GM23248 (cell line): ENCODE results near the gene MMP1. TPM values are rescaled to one million over a fixed set of nuclear protein-coding genes. Genes with fewer than 3 reads are reported as not detected.

Source experiments
- DNase-seq: peaks from one replicate; pipeline ENCODE4 v3.0.0-alpha.2; 2015
- H2AFZ ChIP-seq: fragments of 200-600 bp; sonication (generic); 2 replicates; pipeline ENCODE4 v1.6.1; 2016; ENCODE audit warnings: antibody characterized with exemption
- H3F3A ChIP-seq: fragments of 200-600 bp; sonication (generic); 2 replicates; pipeline ENCODE4 v1.6.1; 2016; ENCODE audit warnings: mild to moderate bottlenecking, antibody characterized with exemption, mixed run types; ENCODE audit not compliant: insufficient read depth
- H3K27ac ChIP-seq: fragments of 200-600 bp; sonication (generic); 2 replicates; pipeline ENCODE4 v1.5.1; 2016; ENCODE audit warnings: mild to moderate bottlenecking
- H3K27me3 ChIP-seq: fragments of 200-600 bp; sonication (generic); replicated peaks from 2 replicates; pipeline ENCODE4 v1.6.1; 2016; ENCODE audit warnings: mild to moderate bottlenecking; ENCODE audit not compliant: insufficient read depth
- H3K36me3 ChIP-seq: fragments of 200-600 bp; sonication (generic); 2 replicates; pipeline ENCODE4 v1.6.1; 2016; ENCODE audit warnings: low read depth, mild to moderate bottlenecking
- H3K4me1 ChIP-seq: fragments of 200-600 bp; sonication (generic); 2 replicates; pipeline ENCODE4 v1.6.1; 2016; ENCODE audit warnings: mild to moderate bottlenecking; ENCODE audit not compliant: insufficient read depth
- H3K4me2 ChIP-seq: fragments of 200-600 bp; sonication (generic); one replicate; pipeline ENCODE4 v1.6.1; 2016; ENCODE audit warnings: mild to moderate bottlenecking; ENCODE audit not compliant: unreplicated experiment
- H3K4me3 ChIP-seq: fragments of 200-600 bp; sonication (generic); 2 replicates; pipeline ENCODE4 v1.5.1; 2016; ENCODE audit warnings: mild to moderate bottlenecking
- H3K79me2 ChIP-seq: fragments of 200-600 bp; sonication (generic); 2 replicates; pipeline ENCODE4 v1.6.1; 2016; ENCODE audit warnings: mild to moderate bottlenecking; ENCODE audit not compliant: insufficient read depth
- H3K9ac ChIP-seq: fragments of 200-600 bp; sonication (generic); 2 replicates; pipeline ENCODE4 v1.6.1; 2016; ENCODE audit warnings: mild to moderate bottlenecking
- H3K9me2 ChIP-seq: fragments of 200-600 bp; sonication (generic); 2 replicates; pipeline ENCODE4 v1.6.1; 2016; ENCODE audit warnings: mixed run types, mild to moderate bottlenecking, moderate library complexity; ENCODE audit not compliant: insufficient read depth
- H3K9me3 ChIP-seq: fragments of 200-600 bp; sonication (generic); one replicate; pipeline ENCODE4 v1.6.1; 2017; ENCODE audit warnings: low read depth
- H4K20me1 ChIP-seq: fragments of 200-600 bp; sonication (generic); 2 replicates; pipeline ENCODE4 v1.6.0; 2016; ENCODE audit not compliant: insufficient read depth
- EZH2 ChIP-seq: fragments of 200-600 bp; sonication (generic); IDR thresholded peaks from 2 replicates; pipeline ENCODE4 v1.6.1; 2018; ENCODE audit warnings: antibody characterized with exemption, mild to moderate bottlenecking; ENCODE audit not compliant: insufficient read depth, poor library complexity, severe bottlenecking
- EZH2phosphoT487 ChIP-seq: fragments of 200-600 bp; sonication (generic); IDR thresholded peaks from 2 replicates; pipeline ENCODE4 v1.6.1; 2018; ENCODE audit warnings: antibody characterized with exemption, moderate library complexity, mild to moderate bottlenecking, low read depth; ENCODE audit not compliant: insufficient read depth
- WGBS, 2 experiments: methylation state at CpG; one replicate each; pipeline ENCODE4 v1.1.6; 2015 to 2017; ENCODE audit warnings: low lambda C conversion rate in 2 of 2, low coverage in 1 of 2; ENCODE audit errors: missing lambda C conversion rate in 2 of 2; 5-methylcytosine and 5-hydroxymethylcytosine counted together
- in situ Hi-C: fragments of 300-500 bp; cut with MboI; formaldehyde crosslinking; loops from 2 replicates; pipeline ENCODE4 v1.15.0; 2020
- polyA plus RNA-seq: library from polyadenylated mRNA; unstranded; fragments of >200 nt; fragmentation: Nextera tagmentation; extraction: Ambion mirVana; gene quantifications from 2 replicates; pipeline ENCODE4 v1.2.1, GENCODE V29; 2016
- total RNA-seq: library from RNA; depleted of rRNA; stranded (reverse); fragments of >200 nt; shearing (Covaris generic); gene quantifications from 2 replicates; pipeline ENCODE4 v1.2.3, GENCODE V29; 2014; rRNA removed

Gene MMP1
- 53.2 and 68.3 TPM in 2 replicates for total RNA-seq
- 34.5 and 37.9 TPM in 2 replicates for polyA plus RNA-seq

DNA sequence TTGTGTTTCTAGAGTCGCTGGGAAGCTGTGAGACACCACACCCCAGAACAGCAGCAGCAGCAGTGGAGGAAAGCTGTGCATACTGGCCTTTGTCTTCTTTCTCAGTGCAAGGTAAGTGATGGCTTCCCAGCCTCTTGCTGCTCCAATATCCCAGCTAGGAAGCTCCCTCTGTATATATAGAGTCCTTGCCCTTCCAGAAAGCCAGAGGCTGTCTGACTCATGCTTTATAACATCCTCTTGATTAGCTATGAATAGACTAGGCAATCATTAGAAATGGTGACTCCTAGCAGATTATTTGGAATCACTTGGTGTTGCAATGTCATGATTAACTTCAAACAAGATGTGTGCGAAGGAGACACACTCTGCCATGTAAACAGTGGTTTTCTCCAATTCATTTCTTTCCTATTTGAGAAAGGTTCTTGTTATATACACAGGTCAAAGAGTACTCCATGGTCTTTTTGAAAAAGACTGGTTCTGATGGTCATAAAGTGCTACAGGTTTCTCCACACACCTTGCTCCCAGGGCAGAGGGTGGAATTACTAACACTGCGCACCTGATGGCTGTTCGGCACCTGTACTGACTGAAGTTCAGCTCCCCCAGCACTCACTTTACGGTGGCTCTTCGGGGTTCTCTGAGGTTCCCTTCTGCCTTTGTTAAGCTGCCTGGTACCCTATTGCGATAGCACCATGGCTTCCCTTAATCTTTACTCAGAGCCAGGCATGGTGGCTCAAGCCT, at the start of gene MMP1:
Gene MMP1 (minus strand): TSS at position 149 of the 735 bp plus-strand sequence. CDS start 68 bp downstream, at position 81.
- TF ChIP-seq EZH2phosphoT487, result no peak
- TF ChIP-seq EZH2, result no peak
- Histone ChIP-seq H3K27ac (peak within 1 kb of the TSS; percentile 24; the same call in 1 of the 2 replicates), H3K27me3 (no peaks in the 10 kb centered on the region), H3K9me3 (no peaks in the 10 kb centered on the region), H3K9me2 (no peaks in the 10 kb centered on the region), H4K20me1 (no peaks in the 10 kb centered on the region), H3K4me2 (peak within 1 kb of the TSS; percentile 26), H2AFZ (no peak within 1 kb of the TSS), H3K9ac (no peak within 1 kb of the TSS), H3K4me1 (peaks cover 50% of the 10 kb centered on the region), H3F3A (peaks cover 45% of the 10 kb centered on the region), H3K4me3 (no peak within 1 kb of the TSS), H3K79me2 (no peaks in the 10 kb centered on the region), H3K36me3 (no peaks in the 10 kb centered on the region)
- in situ Hi-C loops, result no loop called here
- WGBS, 2 experiments, result 72 to 74% methylated on average over 7 of the region's 7 CpGs
- peak; percentile 87 for DNase-seq

DNA sequence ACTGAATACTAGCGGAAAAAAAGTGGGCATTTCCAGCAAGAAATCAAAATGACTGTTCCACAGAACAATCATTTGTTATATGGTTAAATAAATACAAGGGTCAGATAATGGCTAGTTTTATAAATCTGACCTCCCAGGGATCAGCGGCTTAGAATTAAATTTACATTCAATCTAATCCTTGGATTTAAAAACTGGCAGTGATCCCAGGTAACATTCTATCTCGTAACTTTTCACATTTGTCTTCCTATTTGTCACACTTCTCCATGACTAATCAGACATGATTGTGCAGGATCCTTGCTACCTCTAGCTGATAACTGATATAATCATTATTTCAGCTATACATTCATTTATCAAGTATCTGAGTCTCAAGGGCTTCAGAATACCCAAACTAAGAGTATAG, 48.3 kb upstream of the MMP1 start:
- Histone ChIP-seq H3K4me1 (peaks cover 38% of the 10 kb centered on the region), H3K27me3 (no peaks in the 10 kb centered on the region), H3K36me3 (no peaks in the 10 kb centered on the region), H3K4me2 (no peak overlapping the region), H3K27ac (no peak overlapping the region), H3K9me2 (no peaks in the 10 kb centered on the region), H4K20me1 (no peaks in the 10 kb centered on the region), H3K9me3 (no peaks in the 10 kb centered on the region), H2AFZ (no peak overlapping the region), H3K4me3 (no peak overlapping the region), H3K9ac (no peak overlapping the region), H3K79me2 (no peaks in the 10 kb centered on the region), H3F3A (peaks cover 36% of the 10 kb centered on the region)
- DNase-seq, result no peak
- in situ Hi-C loops, result no loop called here
- WGBS, 2 experiments, result 63 to 69% methylated on average over 3 of the region's 3 CpGs
- TF ChIP-seq EZH2phosphoT487 (no peak), EZH2 (no peak)

DNA sequence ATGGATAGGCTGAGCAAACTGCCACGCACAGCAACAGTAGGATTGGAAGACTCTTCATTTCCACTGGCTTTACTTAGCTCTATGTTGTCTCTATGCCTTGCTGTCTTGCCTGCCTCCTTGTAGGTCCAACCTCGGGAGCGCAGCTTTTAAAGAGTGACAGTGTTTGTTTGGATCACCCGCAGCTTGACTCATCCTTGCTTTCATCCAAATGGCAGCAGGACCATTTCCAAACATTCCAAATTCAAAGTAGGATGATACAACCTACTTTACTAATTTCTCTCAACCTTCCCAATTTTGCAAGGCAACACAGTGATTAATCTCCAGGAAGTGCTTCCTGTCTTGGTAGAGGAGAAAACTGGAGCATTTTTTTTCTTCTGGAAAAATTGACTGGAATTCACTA, 45.5 kb upstream of the MMP1 start, which contains the start of gene MMP3:
Gene MMP3 (minus strand): TSS at position 121 of the 400 bp plus-strand sequence. CDS start 63 bp downstream, at position 58.
- no peaks in the 10 kb centered on the region for H3K79me2 ChIP-seq
- peak within 1 kb of the TSS; percentile 13; the same call in 1 of the 2 replicates for H3K4me3 ChIP-seq
- H3K9ac ChIP-seq, result no peak within 1 kb of the TSS
- DNase-seq, result peak; percentile 75
- peak within 1 kb of the TSS; percentile 35 for H3K27ac ChIP-seq
- no peaks in the 10 kb centered on the region; the same call in 1 of the 2 replicates for H3K9me2 ChIP-seq
- H3K4me2 ChIP-seq, result peak within 1 kb of the TSS; percentile 74
- H3K4me1 ChIP-seq, result peaks cover 16% of the 10 kb centered on the region
- no peaks in the 10 kb centered on the region for H4K20me1 ChIP-seq
- WGBS, 2 experiments, result 3 to 4% methylated on average over 4 of the region's 4 CpGs
- peaks cover 18% of the 10 kb centered on the region for H3F3A ChIP-seq
- H3K36me3 ChIP-seq, result no peaks in the 10 kb centered on the region
- H2AFZ ChIP-seq, result no peak within 1 kb of the TSS; the same call in 1 of the 2 replicates
- H3K27me3 ChIP-seq, result no peaks in the 10 kb centered on the region
- in situ Hi-C loops, result no loop called here
- no peaks in the 10 kb centered on the region for H3K9me3 ChIP-seq
- TF ChIP-seq EZH2phosphoT487 (no peak), EZH2 (no peak)

DNA sequence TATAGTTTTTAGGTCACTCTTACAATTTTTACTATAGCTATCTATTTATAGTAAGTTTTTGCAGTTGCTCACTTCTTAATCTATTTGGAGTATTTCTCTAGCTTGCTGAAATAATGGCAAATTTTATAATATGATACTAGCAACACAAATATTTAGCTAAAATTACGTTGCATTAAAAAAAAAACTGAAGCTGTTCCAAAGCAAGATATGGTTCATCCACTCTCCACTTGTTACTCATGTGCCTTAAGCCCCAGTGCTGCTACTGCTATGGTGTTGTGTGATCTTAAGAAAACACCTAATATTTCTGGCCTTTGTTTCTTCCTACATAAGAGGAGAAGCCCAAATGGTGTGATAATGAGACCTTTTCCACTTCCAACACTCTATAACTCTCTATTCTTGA, 45.0 kb upstream of the MMP1 start:
- no peak for DNase-seq
- H3K79me2 ChIP-seq, result no peaks in the 10 kb centered on the region
- H3K4me1 ChIP-seq, result peaks cover 16% of the 10 kb centered on the region
- H4K20me1 ChIP-seq, result no peaks in the 10 kb centered on the region
- no peaks in the 10 kb centered on the region for H3K9me3 ChIP-seq
- 59 to 75% methylated on average over 1 of the region's 1 CpG for WGBS, 2 experiments
- peak overlapping the region; percentile 74 for H3K4me2 ChIP-seq
- H3K27me3 ChIP-seq, result no peaks in the 10 kb centered on the region
- in situ Hi-C loops, result no loop called here
- H3K36me3 ChIP-seq, result no peaks in the 10 kb centered on the region
- peak overlapping the region; percentile 35; the same call in 1 of the 2 replicates for H3K27ac ChIP-seq
- H3K9me2 ChIP-seq, result no peaks in the 10 kb centered on the region; the same call in 1 of the 2 replicates
- peak overlapping the region; percentile 13; the same call in 1 of the 2 replicates for H3K4me3 ChIP-seq
- H3K9ac ChIP-seq, result no peak overlapping the region
- H3F3A ChIP-seq, result peaks cover 18% of the 10 kb centered on the region
- no peak for TF ChIP-seq EZH2phosphoT487
- no peak for TF ChIP-seq EZH2
- no peak overlapping the region for H2AFZ ChIP-seq
